GM21619 (cell line): Measurements from ENCODE around the gene DDX17.

ENCODE experiments used
- ATAC-seq: cut with Tn5 transposase; IDR thresholded peaks from one replicate; pipeline ENCODE4 v1.9.1; 2021; ENCODE audit not compliant: unreplicated experiment

The DDX17 gene

GRCh38 chr22:38506118-38506962 is at the start of gene DDX17:
DDX17 (minus strand) TSS chr22:38506311.
- peak; percentile 82 for ATAC-seq

GRCh38 chr22:38554281-38554680 is 48.2 kb upstream of the DDX17 start:
- no peak for ATAC-seq

- ATAC-seq = no peak
Measured at GRCh38 chr22:38549101-38549894, 43.2 kb upstream of the DDX17 start.

GRCh38 chr22:38540701-38541100 is 34.6 kb upstream of the DDX17 start:
- ATAC-seq = no peak

- ATAC-seq = no peak
Measured at GRCh38 chr22:38531251-38531938, 25.3 kb upstream of the DDX17 start.

- no peak for ATAC-seq
Measured at GRCh38 chr22:38524429-38524828, 18.3 kb upstream of the DDX17 start.

- no peak for ATAC-seq
Measured at GRCh38 chr22:38523479-38523878, 17.4 kb upstream of the DDX17 start.

GRCh38 chr22:38523029-38523428 is 16.9 kb upstream of the DDX17 start:
- ATAC-seq = no peak

GRCh38 chr22:38519453-38520250 is 13.5 kb upstream of the DDX17 start:
- no peak for ATAC-seq

GRCh38 chr22:38518620-38519019 is 12.5 kb upstream of the DDX17 start:
- ATAC-seq = no peak

GRCh38 chr22:38513063-38513462 is 7.0 kb upstream of the DDX17 start:
- ATAC-seq = no peak

GRCh38 chr22:38510416-38510970 is 4.4 kb upstream of the DDX17 start:
- ATAC-seq = no peak

- ATAC-seq = peak; percentile 21
Measured at GRCh38 chr22:38505541-38506117, 482 bp downstream of the DDX17 start.

GRCh38 chr22:38504731-38505540 is 1.2 kb downstream of the DDX17 start:
- ATAC-seq = no peak

- ATAC-seq = no peak
Measured at GRCh38 chr22:38503021-38503420, 3.1 kb downstream of the DDX17 start.

GRCh38 chr22:38501797-38502672 is 4.1 kb downstream of the DDX17 start:
- ATAC-seq = no peak

- no peak for ATAC-seq
Measured at GRCh38 chr22:38497869-38498268, 8.2 kb downstream of the DDX17 start.

GRCh38 chr22:38494939-38495338 is 11.2 kb downstream of the DDX17 start:
- ATAC-seq = no peak
